ENCODE data around the gene P3H2. TPM values are rescaled to one million over a fixed set of nuclear protein-coding genes. Genes with fewer than 3 reads are reported as not detected.
"Not testable (repeated sequence)": the region's sequence is repeated elsewhere in the genome, so short reads cannot be mapped to it uniquely, and the experiment has no call there.

The P3H2 gene
- 94.2 TPM for polyA plus RNA-seq (ENCODE audit: insufficient read length)
- long read RNA-seq, donor 1, transcript P3H2-201 (15 exons, 3,509 nt) = major isoform, 29 of 35 reads
- long read RNA-seq, donor 1, transcript P3H2-210 (2 exons, 472 nt) = minor isoform, 5 of 35 reads
- long read RNA-seq, donor 1, partial matches to known transcripts = 0 of 35 reads
- long read RNA-seq, donor 1, other reads (novel, unspliced or antisense) = 0 of 35 reads
- long read RNA-seq, donor 2, transcript P3H2-201 (15 exons, 3,509 nt) = major isoform, 13 of 23 reads
- long read RNA-seq, donor 2, partial matches to known transcripts = 8 of 23 reads
- long read RNA-seq, donor 2, other reads (novel, unspliced or antisense) = 0 of 23 reads
- long read RNA-seq, donor 3, transcript P3H2-201 (15 exons, 3,509 nt) = major isoform, 13 of 13 reads
- long read RNA-seq, donor 3, partial matches to known transcripts = 0 of 13 reads
- long read RNA-seq, donor 3, other reads (novel, unspliced or antisense) = 0 of 13 reads
- long read RNA-seq, donor 4, partial matches to known transcripts = 0 of 1 reads
- long read RNA-seq, donor 4, other reads (novel, unspliced or antisense) = 0 of 1 reads
- long read RNA-seq, donor 5, transcript P3H2-201 (15 exons, 3,509 nt) = major isoform, 42 of 44 reads
- long read RNA-seq, donor 5, partial matches to known transcripts = 0 of 44 reads
- long read RNA-seq, donor 5, other reads (novel, unspliced or antisense) = 0 of 44 reads
- long read RNA-seq, donor 6, transcript P3H2-201 (15 exons, 3,509 nt) = major isoform, 18 of 40 reads
- long read RNA-seq, donor 6, partial matches to known transcripts = 19 of 40 reads
- long read RNA-seq, donor 6, other reads (novel, unspliced or antisense) = 0 of 40 reads
- long read RNA-seq, donor 7, transcript P3H2-201 (15 exons, 3,509 nt) = major isoform, 42 of 54 reads
- long read RNA-seq, donor 7, partial matches to known transcripts = 10 of 54 reads
- long read RNA-seq, donor 7, other reads (novel, unspliced or antisense) = 0 of 54 reads
- long read RNA-seq, donor 8, transcript P3H2-201 (15 exons, 3,509 nt) = major isoform, 9 of 9 reads
- long read RNA-seq, donor 8, partial matches to known transcripts = 0 of 9 reads
- long read RNA-seq, donor 8, other reads (novel, unspliced or antisense) = 0 of 9 reads

GRCh38 chr3:190120269-190121060 lies at the start of gene P3H2:
P3H2 (minus strand) TSS chr3:190120897; CDS start chr3:190120731, 166 bp downstream.
- DNase-seq = peak; percentile 90

DNA sequence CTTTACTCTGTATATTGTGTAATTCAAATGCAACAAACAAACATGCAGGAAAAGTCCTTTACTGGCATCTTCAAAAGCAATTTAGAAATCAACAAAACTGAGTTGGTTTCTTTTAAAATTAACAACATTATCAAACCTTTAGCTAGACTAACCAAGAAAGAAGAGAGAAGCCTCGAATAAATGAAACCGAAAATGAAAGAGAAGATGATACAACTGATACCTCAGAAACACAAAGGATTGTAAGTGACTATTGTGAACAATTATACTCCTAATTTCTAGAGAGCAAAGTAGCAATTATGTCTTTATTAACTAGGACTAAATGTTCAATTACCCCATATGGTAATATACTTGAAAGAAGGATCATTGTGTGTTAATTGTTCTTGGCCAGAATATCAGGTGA lies 49.2 kb upstream of the P3H2 start:
- no peak for DNase-seq

DNA sequence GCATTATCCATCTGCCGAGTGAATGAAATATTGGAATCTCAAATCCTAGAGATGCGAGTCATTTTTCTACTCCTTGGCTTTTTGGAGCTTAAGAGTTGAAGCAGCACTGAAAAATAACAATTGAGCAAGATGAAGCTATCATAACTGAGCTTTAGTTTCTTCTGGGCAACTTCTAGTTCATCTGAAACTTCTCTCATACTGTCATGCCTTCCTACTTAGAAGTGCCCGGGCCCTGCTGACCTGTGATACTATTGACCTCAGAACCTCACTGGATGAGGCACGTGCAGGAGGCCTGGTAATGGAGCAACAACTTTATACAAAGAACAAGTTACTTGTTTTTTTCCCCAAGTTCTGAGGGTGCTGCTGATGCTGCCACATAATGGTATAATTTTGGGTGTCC lies 48.5 kb upstream of the P3H2 start:
- DNase-seq = no peak

DNA sequence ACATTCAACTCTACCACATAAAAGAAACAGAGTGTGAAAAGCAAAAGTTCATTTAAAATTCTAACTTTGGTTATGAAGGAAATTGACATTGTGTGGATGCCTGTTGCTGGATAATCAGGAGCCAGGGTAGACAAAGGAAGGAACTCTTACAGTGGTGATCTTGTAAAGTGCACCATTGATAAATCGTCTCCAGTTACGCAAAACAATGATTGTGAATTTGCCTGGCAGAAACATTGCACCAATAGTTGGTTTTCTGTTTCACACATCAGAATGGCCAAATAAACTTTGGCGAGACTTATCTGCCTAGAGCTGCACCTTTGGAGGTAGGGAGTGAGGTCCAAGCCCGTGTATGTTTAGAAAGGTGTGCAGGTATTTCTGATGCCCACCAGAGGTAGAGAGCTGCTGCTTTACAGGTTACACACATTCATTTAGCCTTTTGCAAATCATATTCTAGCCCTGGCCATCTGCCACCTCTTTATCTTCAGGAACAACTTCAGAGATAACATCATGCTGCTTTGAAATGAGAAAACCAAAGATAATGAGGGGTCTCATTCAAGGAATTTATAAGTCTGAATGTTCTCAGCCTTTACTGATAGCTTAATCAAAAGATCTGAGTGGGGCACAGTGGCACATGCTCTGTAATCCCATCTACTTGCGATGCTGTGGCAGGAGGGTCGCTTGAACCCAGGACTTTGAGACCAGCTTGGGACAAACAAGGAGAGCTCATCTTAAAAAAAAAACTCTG lies 47.4 kb upstream of the P3H2 start:
- DNase-seq = no peak

- no peak for DNase-seq
Measured at GRCh38 chr3:190166948-190167347, 46.3 kb upstream of the P3H2 start.

GRCh38 chr3:190165253-190165652 lies 44.6 kb upstream of the P3H2 start:
- no peak for DNase-seq

DNA sequence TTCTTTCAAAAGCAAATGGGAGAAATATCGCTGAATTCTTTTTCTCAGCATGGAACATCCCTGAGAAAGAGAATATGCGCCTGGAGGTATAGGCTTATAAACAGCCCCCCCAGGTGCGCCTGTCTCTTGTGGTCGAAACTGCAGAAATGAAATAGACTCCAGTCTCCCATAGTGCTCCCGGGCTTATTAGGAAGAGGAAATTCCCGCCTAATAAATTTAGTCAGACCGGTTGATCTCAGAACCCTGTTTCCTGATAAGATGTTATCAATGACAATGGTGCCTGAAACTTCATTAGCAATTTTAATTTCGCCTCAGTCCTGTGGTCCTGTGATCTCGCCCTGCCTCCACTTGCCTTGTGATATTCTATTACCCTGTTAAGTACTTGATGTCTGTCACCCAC lies 41.3 kb upstream of the P3H2 start:
- not testable (repeated sequence) for DNase-seq

GRCh38 chr3:190159902-190160435 lies 39.3 kb upstream of the P3H2 start:
- no peak for DNase-seq

- no peak for DNase-seq
Measured at GRCh38 chr3:190158261-190158660, 37.6 kb upstream of the P3H2 start.

- no peak for DNase-seq
Measured at GRCh38 chr3:190155752-190156151, 35.1 kb upstream of the P3H2 start.

- no peak for DNase-seq
Measured at GRCh38 chr3:190150681-190151080, 30.0 kb upstream of the P3H2 start.

DNA sequence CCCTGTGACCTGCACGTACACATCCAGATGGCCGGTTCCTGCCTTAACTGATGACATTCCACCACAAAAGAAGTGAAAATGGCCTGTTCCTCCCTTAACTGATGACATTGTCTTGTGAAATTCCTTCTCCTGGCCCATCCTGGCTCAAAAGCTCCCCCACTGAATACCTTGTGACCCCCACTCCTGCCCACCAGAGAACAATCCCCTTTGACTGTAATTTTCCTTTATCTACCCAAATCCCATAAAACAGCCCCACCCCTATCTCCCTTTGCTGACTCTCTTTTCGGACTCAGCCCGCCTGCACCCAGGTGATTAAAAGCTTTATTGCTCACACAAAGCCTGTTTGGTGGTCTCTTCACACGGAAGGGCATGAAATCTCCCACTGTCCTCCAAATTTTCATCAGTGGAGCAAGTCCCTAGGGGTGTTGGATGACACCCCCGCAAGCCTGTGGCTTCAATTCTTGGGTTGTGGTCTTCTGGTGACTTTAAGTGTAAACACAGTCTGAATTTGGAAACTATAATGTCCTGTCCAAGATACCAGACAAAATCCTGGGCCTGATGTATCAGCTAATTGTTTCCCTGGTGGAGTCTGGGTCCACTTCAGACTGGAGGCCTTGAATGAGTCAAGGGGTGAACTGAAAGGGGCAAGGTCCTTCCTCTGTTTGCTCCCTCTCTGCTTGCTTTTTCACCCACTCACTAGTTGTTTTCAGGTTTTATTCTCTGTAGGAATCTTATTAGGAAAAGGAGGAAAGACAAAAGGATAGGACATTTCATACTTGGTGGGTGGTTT lies 29.3 kb upstream of the P3H2 start:
- not testable (repeated sequence) for DNase-seq

- DNase-seq = not testable (repeated sequence)
Measured at GRCh38 chr3:190144793-190145192, 24.1 kb upstream of the P3H2 start.

- DNase-seq = no peak
Measured at GRCh38 chr3:190142041-190142440, 21.3 kb upstream of the P3H2 start.

DNA sequence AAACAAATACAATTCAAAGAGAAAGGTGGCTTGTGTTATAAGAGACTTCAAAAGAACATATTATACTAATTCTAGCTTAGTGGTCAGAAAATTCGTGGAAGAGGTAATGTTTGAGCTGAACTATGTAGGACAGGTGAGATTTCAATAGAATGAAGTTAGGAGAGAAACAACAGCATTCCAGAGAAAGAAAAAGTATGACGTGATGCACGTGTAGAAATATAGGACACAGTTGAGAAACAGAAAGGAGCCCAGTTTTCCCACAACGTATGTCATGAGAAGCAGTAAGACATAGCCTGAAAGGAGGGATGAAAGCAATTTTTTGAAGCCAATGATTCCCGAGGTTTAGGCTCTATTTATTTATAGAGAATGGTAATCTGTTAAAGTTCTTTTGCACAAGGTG lies 18.7 kb upstream of the P3H2 start:
- no peak for DNase-seq

DNA sequence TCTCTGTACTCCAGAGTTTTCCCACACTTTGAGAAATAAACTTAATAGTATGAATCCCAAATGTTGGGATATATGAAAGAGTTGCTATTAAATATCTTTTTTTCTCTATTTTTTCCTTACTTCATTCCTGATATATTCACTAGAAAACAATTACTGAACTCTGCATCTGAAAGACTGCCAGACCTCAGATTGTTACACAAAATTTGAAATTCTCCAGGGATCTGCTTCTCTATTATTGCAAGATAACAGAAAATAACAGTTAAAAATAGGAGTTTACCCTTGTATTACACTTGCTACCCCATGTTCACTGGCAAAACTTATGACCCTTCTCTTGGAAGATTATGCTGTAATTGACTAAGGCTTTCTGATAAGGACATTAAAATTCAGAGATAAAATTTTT lies 11.7 kb upstream of the P3H2 start:
- no peak for DNase-seq

GRCh38 chr3:190131329-190131728 lies 10.6 kb upstream of the P3H2 start:
- no peak for DNase-seq

DNA sequence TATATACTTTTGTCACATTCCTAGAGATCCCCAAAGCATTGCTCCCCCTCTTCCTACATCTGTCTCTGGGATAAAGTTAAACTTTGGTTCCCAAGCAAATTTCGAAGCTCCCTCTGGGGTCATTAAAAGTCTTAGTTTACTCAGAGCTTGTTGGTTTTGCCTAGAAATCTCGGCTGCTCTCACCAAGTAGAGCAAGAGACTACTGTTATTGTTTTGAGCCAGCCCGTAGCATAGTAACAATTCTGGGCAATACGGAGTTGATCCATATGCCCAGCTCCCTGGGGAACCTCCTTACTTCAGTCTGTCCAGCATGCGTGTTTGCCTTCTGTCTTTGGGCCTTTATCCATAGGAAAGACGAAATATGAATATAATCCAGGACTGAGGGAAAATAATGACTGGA lies 10.0 kb upstream of the P3H2 start:
- no peak for DNase-seq

- no peak for DNase-seq
Measured at GRCh38 chr3:190130037-190130436, 9.3 kb upstream of the P3H2 start.

- DNase-seq = no peak
Measured at GRCh38 chr3:190127797-190128196, 7.1 kb upstream of the P3H2 start.
